Prostate gland (tissue), 2 donors: ENCODE results near the gene FRMD1. TPM values are rescaled to one million over a fixed set of nuclear protein-coding genes. Genes with fewer than 3 reads are reported as not detected.

Experiments
- DNase-seq: peaks from one replicate; pipeline ENCODE4 v3.0.0-alpha.2; 2019; ENCODE audit warnings: low spot score
- H3K27ac ChIP-seq, 2 donors: fragments of 200-600 bp; sonication (generic); 2 replicates each; pipeline ENCODE4 v1.5.1; 2017 to 2019
- H3K27me3 ChIP-seq: fragments of 200-600 bp; sonication (generic); replicated peaks from 2 replicates; pipeline ENCODE4 v1.5.1; 2019; ENCODE audit not compliant: insufficient read depth
- H3K36me3 ChIP-seq, 2 donors: fragments of 200-600 bp; sonication (generic); 1 replicate in 1 of 2; 2 replicates in 1 of 2; pipeline versions ENCODE4 v1.5.1 to v1.8.1; 2017 to 2019
- H3K4me1 ChIP-seq: fragments of 200-600 bp; sonication (generic); replicated peaks from 2 replicates; pipeline ENCODE4 v1.5.1; 2019
- H3K4me3 ChIP-seq, 2 donors: fragments of 200-600 bp; sonication (generic); 2 replicates each; pipeline ENCODE4 v1.5.1; 2017 to 2019
- H3K9me3 ChIP-seq: fragments of 200-600 bp; sonication (generic); 2 replicates; pipeline ENCODE4 v1.5.1; 2017
- CTCF ChIP-seq, 4 experiments: fragments of 200-600 bp in 2 of 4; fragments of 450-650 bp in 2 of 4; sonication (generic) in 2 of 4; IDR thresholded peaks; 1 replicate in 3 of 4; 2 replicates in 1 of 4; pipeline ENCODE4 v1.5.1; 2016 to 2019; ENCODE audit warnings: antibody characterized with exemption in 4 of 4, mild to moderate bottlenecking in 2 of 4, moderate library complexity in 2 of 4
- POLR2A ChIP-seq: fragments of 450-650 bp; IDR thresholded peaks from one replicate; pipeline ENCODE4 v1.6.1; 2016; ENCODE audit warnings: antibody characterized with exemption, mild to moderate bottlenecking
- POLR2AphosphoS5 ChIP-seq: sonication (generic); formaldehyde crosslinking; IDR thresholded peaks from one replicate; pipeline ENCODE4 v1.6.1; 2017; ENCODE audit warnings: antibody characterized with exemption
- WGBS: methylation state at CpG from one replicate; pipeline ENCODE4 v1.1.5; 2018; 5-methylcytosine and 5-hydroxymethylcytosine counted together
- intact Hi-C: fragments of 100-400 bp; cut with DNase I; formaldehyde crosslinking; loops from one replicate; pipeline ENCODE4 v1.14.2; 2022
- total RNA-seq, 2 donors: library from RNA; depleted of rRNA; stranded (reverse); fragments of >200 nt; gene quantifications; one replicate each; pipeline ENCODE4 v1.1.0, GENCODE V29; 2016

FRMD1 gene
- total RNA-seq, 2 donors from 2014 or later = 0.18 to 2.2 TPM

GRCh38 chr6:168025831-168026710, 52.9 kb downstream of the FRMD1 start:
- no peaks in the 10 kb centered on the region for H3K27me3 ChIP-seq
- no peak overlapping the region for H3K4me3 ChIP-seq
- TF ChIP-seq CTCF (IDR thresholded peaks at IDR 0.05) (no peak), POLR2AphosphoS5 (no peak), POLR2A (no peak)
- no peaks in the 10 kb centered on the region for H3K4me1 ChIP-seq
- intact Hi-C loops = no loop called here
- H3K27ac ChIP-seq = no peak overlapping the region
- 89% methylated on average over 20 of the region's 20 CpGs for WGBS
- H3K9me3 ChIP-seq = no peaks in the 10 kb centered on the region
- no peaks in the 10 kb centered on the region for H3K36me3 ChIP-seq
- DNase-seq = no peak

GRCh38 chr6:168024951-168025510, 54.0 kb downstream of the FRMD1 start:
- no peak for DNase-seq

GRCh38 chr6:168022488-168023321, 56.3 kb downstream of the FRMD1 start:
- H3K27me3 ChIP-seq = no peaks in the 10 kb centered on the region
- TF ChIP-seq POLR2A = no peak
- TF ChIP-seq CTCF (IDR thresholded peaks at IDR 0.05) = no peak
- no peak for TF ChIP-seq POLR2AphosphoS5
- 68% methylated on average over 7 of the region's 7 CpGs for WGBS

More at GRCh38 chr6:168024951-168025510, 54.0 kb downstream of the FRMD1 start:
- Histone ChIP-seq H3K4me1 (no peaks in the 10 kb centered on the region), H3K9me3 (no peaks in the 10 kb centered on the region), H3K4me3 (no peak overlapping the region), H3K27ac (no peak overlapping the region), H3K36me3 (no peaks in the 10 kb centered on the region), H3K27me3 (no peaks in the 10 kb centered on the region)
- intact Hi-C loops = no loop called here
- TF ChIP-seq POLR2A (no peak), CTCF (IDR thresholded peaks at IDR 0.05) (no peak)
- 85% methylated on average over 18 of the region's 18 CpGs for WGBS

GRCh38 chr6:168021581-168021980, 57.4 kb downstream of the FRMD1 start:
- intact Hi-C loops = no loop called here
- H3K4me1 ChIP-seq = no peaks in the 10 kb centered on the region
- 58% methylated on average over 5 of the region's 5 CpGs for WGBS
- no peak overlapping the region for H3K4me3 ChIP-seq
- TF ChIP-seq POLR2A (no peak), CTCF (IDR thresholded peaks at IDR 0.05) (no peak)
- no peaks in the 10 kb centered on the region for H3K27me3 ChIP-seq
- H3K36me3 ChIP-seq = no peaks in the 10 kb centered on the region
- no peak for DNase-seq
- H3K27ac ChIP-seq = no peak overlapping the region
- no peaks in the 10 kb centered on the region for H3K9me3 ChIP-seq

More at GRCh38 chr6:168022488-168023321, 56.3 kb downstream of the FRMD1 start:
- Histone ChIP-seq H3K36me3 (no peaks in the 10 kb centered on the region), H3K4me3 (no peak overlapping the region), H3K27ac (no peak overlapping the region), H3K9me3 (no peaks in the 10 kb centered on the region), H3K4me1 (no peaks in the 10 kb centered on the region)
- intact Hi-C loops = no loop called here
- DNase-seq = no peak
